ENCODE data around the gene FBXO48. TPM values are rescaled to one million over a fixed set of nuclear protein-coding genes. Genes with fewer than 3 reads are reported as not detected.

The FBXO48 gene
- total RNA-seq, 1 experiment from 2014 or later = 0.74 TPM

DNA sequence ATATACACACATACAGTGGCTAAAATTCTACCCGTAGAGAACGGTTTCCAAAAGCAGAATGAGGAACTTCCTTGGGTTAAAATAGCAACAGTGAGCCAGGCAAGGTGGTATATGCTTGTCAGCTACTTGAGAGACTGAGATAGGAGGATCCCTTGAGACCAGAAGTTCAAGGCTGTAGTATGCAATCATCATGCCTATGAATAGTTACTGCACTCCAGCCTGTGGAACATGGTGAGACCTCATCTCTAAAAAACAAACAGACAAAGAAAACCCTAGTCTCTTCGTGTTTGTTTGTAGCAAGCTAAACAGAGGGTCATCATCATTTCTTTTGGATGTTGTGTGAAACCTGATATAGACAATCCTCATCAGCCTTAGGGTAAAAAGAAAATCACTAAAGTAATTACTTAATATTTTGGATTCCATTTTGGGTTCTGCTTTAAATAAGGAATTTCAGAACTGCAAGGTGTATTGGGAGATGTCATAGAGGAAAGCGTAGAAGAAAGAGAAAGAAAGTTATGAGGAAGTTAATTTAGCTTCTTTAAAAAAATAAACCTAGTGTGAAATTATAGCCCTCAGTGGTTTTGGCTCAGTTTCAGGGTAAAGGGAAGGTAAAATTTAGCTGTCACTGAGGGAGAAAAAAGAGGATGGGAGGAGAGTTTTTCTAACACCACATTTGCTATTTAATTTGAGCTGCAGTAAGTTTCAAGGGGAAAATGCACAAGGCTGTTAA lies 55.5 kb downstream of the FBXO48 start:
- Histone ChIP-seq H3K36me3 (ENCODE audit: control insufficient read depth, insufficient read depth, low read length) (no peaks in the 10 kb centered on the region), H3K9me3 (ENCODE audit: control insufficient read depth, insufficient read depth, low read depth, low read length) (no peaks in the 10 kb centered on the region), H3K27ac (ENCODE audit: low read length) (no peak overlapping the region), H3K4me3 (ENCODE audit: low read depth in 2 of 2, low read length in 2 of 2) (no peak overlapping the region), H3K27me3 (ENCODE audit: control insufficient read depth, insufficient read depth, low read length) (0 out of 2 replicates have a peak, but pooled peaks cover 2% of the 10 kb centered on the region), H3K4me1 (ENCODE audit: control insufficient read depth, insufficient read depth, low read length) (no peaks in the 10 kb centered on the region)
- BruUV-seq (replicated peaks) = no TSS peak
- ChIA-PET CTCF (no interaction called here), POLR2A (no interaction called here)
- intact Hi-C loops (cut with micrococcal nuclease; ENCODE audit: unreplicated experiment) (no loop called here), in situ Hi-C loops (cut with HindIII; ENCODE audit: low pct_unique_long_range_greater_than_20kb, low sequenced_read_pairs) (no loop called here)
- TF ChIP-seq POLR2AphosphoS5 (IDR thresholded peaks at IDR 0.05; ENCODE audit: low read depth, low read length) (no peak), TCF7L2 (IDR thresholded peaks at IDR 0.05; ENCODE audit: low read depth, low read length) (no peak), SIN3A (IDR thresholded peaks at IDR 0.05; ENCODE audit: borderline replicate concordance, insufficient read depth, low read depth, low read length) (no peak)
- TF ChIP-seq, protein P1, sequence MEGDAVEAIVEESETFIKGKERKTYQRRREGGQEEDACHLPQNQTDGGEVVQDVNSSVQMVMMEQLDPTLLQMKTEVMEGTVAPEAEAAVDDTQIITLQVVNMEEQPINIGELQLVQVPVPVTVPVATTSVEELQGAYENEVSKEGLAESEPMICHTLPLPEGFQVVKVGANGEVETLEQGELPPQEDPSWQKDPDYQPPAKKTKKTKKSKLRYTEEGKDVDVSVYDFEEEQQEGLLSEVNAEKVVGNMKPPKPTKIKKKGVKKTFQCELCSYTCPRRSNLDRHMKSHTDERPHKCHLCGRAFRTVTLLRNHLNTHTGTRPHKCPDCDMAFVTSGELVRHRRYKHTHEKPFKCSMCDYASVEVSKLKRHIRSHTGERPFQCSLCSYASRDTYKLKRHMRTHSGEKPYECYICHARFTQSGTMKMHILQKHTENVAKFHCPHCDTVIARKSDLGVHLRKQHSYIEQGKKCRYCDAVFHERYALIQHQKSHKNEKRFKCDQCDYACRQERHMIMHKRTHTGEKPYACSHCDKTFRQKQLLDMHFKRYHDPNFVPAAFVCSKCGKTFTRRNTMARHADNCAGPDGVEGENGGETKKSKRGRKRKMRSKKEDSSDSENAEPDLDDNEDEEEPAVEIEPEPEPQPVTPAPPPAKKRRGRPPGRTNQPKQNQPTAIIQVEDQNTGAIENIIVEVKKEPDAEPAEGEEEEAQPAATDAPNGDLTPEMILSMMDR (IDR thresholded peaks at IDR 0.05) = no peak
- TF ChIP-seq, protein P2, sequence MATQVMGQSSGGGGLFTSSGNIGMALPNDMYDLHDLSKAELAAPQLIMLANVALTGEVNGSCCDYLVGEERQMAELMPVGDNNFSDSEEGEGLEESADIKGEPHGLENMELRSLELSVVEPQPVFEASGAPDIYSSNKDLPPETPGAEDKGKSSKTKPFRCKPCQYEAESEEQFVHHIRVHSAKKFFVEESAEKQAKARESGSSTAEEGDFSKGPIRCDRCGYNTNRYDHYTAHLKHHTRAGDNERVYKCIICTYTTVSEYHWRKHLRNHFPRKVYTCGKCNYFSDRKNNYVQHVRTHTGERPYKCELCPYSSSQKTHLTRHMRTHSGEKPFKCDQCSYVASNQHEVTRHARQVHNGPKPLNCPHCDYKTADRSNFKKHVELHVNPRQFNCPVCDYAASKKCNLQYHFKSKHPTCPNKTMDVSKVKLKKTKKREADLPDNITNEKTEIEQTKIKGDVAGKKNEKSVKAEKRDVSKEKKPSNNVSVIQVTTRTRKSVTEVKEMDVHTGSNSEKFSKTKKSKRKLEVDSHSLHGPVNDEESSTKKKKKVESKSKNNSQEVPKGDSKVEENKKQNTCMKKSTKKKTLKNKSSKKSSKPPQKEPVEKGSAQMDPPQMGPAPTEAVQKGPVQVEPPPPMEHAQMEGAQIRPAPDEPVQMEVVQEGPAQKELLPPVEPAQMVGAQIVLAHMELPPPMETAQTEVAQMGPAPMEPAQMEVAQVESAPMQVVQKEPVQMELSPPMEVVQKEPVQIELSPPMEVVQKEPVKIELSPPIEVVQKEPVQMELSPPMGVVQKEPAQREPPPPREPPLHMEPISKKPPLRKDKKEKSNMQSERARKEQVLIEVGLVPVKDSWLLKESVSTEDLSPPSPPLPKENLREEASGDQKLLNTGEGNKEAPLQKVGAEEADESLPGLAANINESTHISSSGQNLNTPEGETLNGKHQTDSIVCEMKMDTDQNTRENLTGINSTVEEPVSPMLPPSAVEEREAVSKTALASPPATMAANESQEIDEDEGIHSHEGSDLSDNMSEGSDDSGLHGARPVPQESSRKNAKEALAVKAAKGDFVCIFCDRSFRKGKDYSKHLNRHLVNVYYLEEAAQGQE (IDR thresholded peaks at IDR 0.05; ENCODE audit: insufficient read depth in 1 of 2, low read depth in 2 of 2, low read length in 1 of 2) = no peak
- ATAC-seq = no peak
- no peak for DNase-seq (ENCODE audit: low read depth, low spot score)

Other genes starting within 250 kb of the FBXO48 start
- gene PPP3R1, start 214.8 kb downstream of the FBXO48 start, total RNA-seq (2021; ENCODE audit: unreplicated experiment) = 77.9 TPM
- not detected for gene CNRIP1, start 147.3 kb downstream of the FBXO48 start, total RNA-seq (2021; ENCODE audit: unreplicated experiment)
- 0.13 TPM for gene PLEK, start 102.0 kb downstream of the FBXO48 start, total RNA-seq (2021; ENCODE audit: unreplicated experiment)
- gene APLF, start 291 bp upstream of the FBXO48 start, total RNA-seq (2021; ENCODE audit: unreplicated experiment) = 2.6 TPM
- gene PROKR1, start 176.3 kb upstream of the FBXO48 start, total RNA-seq (2021; ENCODE audit: unreplicated experiment) = not detected

All from Panc1 (cell line).